HepG2 (cell line): ENCODE measurements around the gene NOXO1. TPM values are rescaled to one million over a fixed set of nuclear protein-coding genes. Genes with fewer than 3 reads are reported as not detected.

ENCODE experiments used
- ARID2 ChIP-seq: sonication (generic); formaldehyde crosslinking; IDR thresholded peaks from 2 replicates; pipeline ENCODE4 v1.8.1; 2022; ENCODE audit warnings: mild to moderate bottlenecking, missing genetic modification reagents, borderline replicate concordance
- BORCS8-MEF2B ChIP-seq: sonication (generic); formaldehyde crosslinking; IDR thresholded peaks from 2 replicates; pipeline ENCODE4 v1.8.0; 2022; ENCODE audit warnings: mild to moderate bottlenecking, missing genetic modification reagents
- CREM ChIP-seq, 2 experiments: sonication (generic) in 1 of 2; formaldehyde crosslinking in 1 of 2; IDR thresholded peaks; 2 replicates each; pipeline versions ENCODE4 v1.4.0 to v1.6.1; 2016 to 2020; ENCODE audit warnings: antibody characterized with exemption in 1 of 2, mild to moderate bottlenecking in 1 of 2, missing genetic modification reagents in 1 of 2
- ETV5 ChIP-seq: IDR thresholded peaks from 2 replicates; pipeline ENCODE4 v1.6.1; 2018; ENCODE audit warnings: missing biosample characterization, missing genetic modification reagents, inconsistent platforms, borderline replicate concordance
- FOXA1 ChIP-seq, 2 experiments: fragments of 450-650 bp in 1 of 2; sonication (generic) in 1 of 2; formaldehyde crosslinking in 1 of 2; IDR thresholded peaks; 2 replicates each; pipeline versions ENCODE4 v1.4.0 to v1.6.1; 2016 to 2020; ENCODE audit warnings: missing genetic modification reagents in 1 of 2
- FOXM1 ChIP-seq: sonication (generic); formaldehyde crosslinking; IDR thresholded peaks from 2 replicates; pipeline ENCODE4 v1.5.0; 2020; ENCODE audit warnings: missing genetic modification reagents
- GATAD1 ChIP-seq: IDR thresholded peaks from 2 replicates; pipeline ENCODE4 v1.6.1; 2016; ENCODE audit warnings: missing genetic modification reagents, missing compliant biosample characterization
- HDAC2 ChIP-seq: sonication (generic); formaldehyde crosslinking; IDR thresholded peaks from 2 replicates; pipeline ENCODE4 v1.4.0; 2020; ENCODE audit warnings: missing genetic modification reagents
- HNF4G ChIP-seq, 2 experiments: sonication (generic) in 1 of 2; formaldehyde crosslinking in 1 of 2; IDR thresholded peaks; 2 replicates each; pipeline versions ENCODE4 v1.4.0 to v1.6.1; 2011 to 2020; ENCODE audit warnings: borderline replicate concordance in 2 of 2, low read depth in 2 of 2, mild to moderate bottlenecking in 2 of 2, low read length in 1 of 2, missing genetic modification reagents in 1 of 2, moderate library complexity in 1 of 2
- KLF13 ChIP-seq: sonication (generic); formaldehyde crosslinking; IDR thresholded peaks from 2 replicates; pipeline ENCODE4 v1.4.0; 2020; ENCODE audit warnings: mild to moderate bottlenecking, missing genetic modification reagents
- KMT2B ChIP-seq: IDR thresholded peaks from 2 replicates; pipeline ENCODE4 v1.6.1; 2016; ENCODE audit warnings: missing genetic modification reagents, missing compliant biosample characterization
- PTBP1 ChIP-seq: fragments of 200-400 bp; formaldehyde crosslinking; IDR thresholded peaks from 2 replicates; pipeline ENCODE4 v1.6.1; 2018; ENCODE audit warnings: low read length, low read depth; ENCODE audit not compliant: poor library complexity, severe bottlenecking
- RBM39 ChIP-seq: fragments of 200-400 bp; formaldehyde crosslinking; IDR thresholded peaks from one replicate; pipeline ENCODE4 v1.6.1; 2018; ENCODE audit warnings: antibody characterized with exemption, mild to moderate bottlenecking, low read depth, low read length; ENCODE audit not compliant: poor library complexity, severe bottlenecking
- RXRA ChIP-seq: sonication (generic); formaldehyde crosslinking; IDR thresholded peaks from 2 replicates; pipeline ENCODE4 v1.5.1; 2020; ENCODE audit warnings: missing genetic modification reagents
- SIN3A ChIP-seq: IDR thresholded peaks from 2 replicates; pipeline ENCODE4 v1.6.1; 2011; ENCODE audit warnings: low read depth, mild to moderate bottlenecking, control low read depth, low read length, borderline replicate concordance
- SMYD3 ChIP-seq: sonication (generic); formaldehyde crosslinking; IDR thresholded peaks from 2 replicates; pipeline ENCODE4 v1.8.1; 2023; ENCODE audit warnings: mild to moderate bottlenecking, missing genetic modification reagents
- SRY ChIP-seq: sonication (generic); formaldehyde crosslinking; IDR thresholded peaks from 2 replicates; pipeline ENCODE4 v1.8.0; 2022; ENCODE audit warnings: mild to moderate bottlenecking, missing genetic modification reagents
- TGIF2 ChIP-seq: IDR thresholded peaks from 2 replicates; pipeline ENCODE4 v1.6.1; 2016; ENCODE audit warnings: control low read depth, missing compliant biosample characterization
- U2AF1 ChIP-seq: fragments of 200-400 bp; formaldehyde crosslinking; optimal IDR thresholded peaks from 2 replicates; pipeline ENCODE3; 2017; ENCODE audit warnings: mild to moderate bottlenecking, low read depth, low read length
- ZFP82 ChIP-seq: sonication (generic); formaldehyde crosslinking; IDR thresholded peaks from 2 replicates; pipeline ENCODE4 v1.5.1; 2020; ENCODE audit warnings: mild to moderate bottlenecking, missing genetic modification reagents, borderline replicate concordance
- ZNF124 ChIP-seq: sonication (generic); formaldehyde crosslinking; IDR thresholded peaks from 2 replicates; pipeline ENCODE4 v1.4.0; 2020; ENCODE audit warnings: missing genetic modification reagents
- ZNF674 ChIP-seq: sonication (generic); formaldehyde crosslinking; IDR thresholded peaks from 2 replicates; pipeline ENCODE4 v1.5.0; 2020; ENCODE audit warnings: low read depth, mild to moderate bottlenecking, missing genetic modification reagents
- ZSCAN25 ChIP-seq: sonication (generic); formaldehyde crosslinking; IDR thresholded peaks from 2 replicates; pipeline ENCODE4 v1.8.0; 2022; ENCODE audit warnings: mild to moderate bottlenecking, missing genetic modification reagents
- ZSCAN29 ChIP-seq: sonication (generic); formaldehyde crosslinking; conservative IDR thresholded peaks from 2 replicates; pipeline ENCODE4 v1.4.0; 2020; ENCODE audit warnings: mild to moderate bottlenecking, missing genetic modification reagents
- polyA plus RNA-seq, 8 experiments: library from polyadenylated mRNA; depleted of rRNA in 3 of 8; stranded (reverse) in 7 of 8; unstranded in 1 of 8; fragments of >200 nt; fragmentation: Illumina TruSeq in 4 of 8; extraction: Trizol in 4 of 8; gene quantifications; 2 replicates each; pipeline versions ENCODE4 v1.2.1 to v1.2.3, GENCODE V29; 2011 to 2016; ENCODE audit warnings: low read depth in 4 of 8, missing spikeins in 1 of 8, mixed read lengths in 1 of 8; ENCODE audit not compliant: insufficient read depth in 1 of 8
- total RNA-seq, 5 experiments: library from RNA; depleted of rRNA; stranded (reverse); fragments of >200 nt; fragmentation: Illumina TruSeq; extraction: Trizol; gene quantifications; 2 replicates each; pipeline ENCODE4 v1.2.3, GENCODE V29; 2016; ENCODE audit warnings: low read depth in 1 of 5
- TF ChIP-seq, protein P1 (sequence below): sonication (generic); formaldehyde crosslinking; IDR thresholded peaks from 2 replicates; pipeline ENCODE4 v1.4.0; 2020; ENCODE audit warnings: missing genetic modification reagents
- TF ChIP-seq, protein P2 (sequence below): sonication (generic); formaldehyde crosslinking; IDR thresholded peaks from 2 replicates; pipeline ENCODE4 v1.4.0; 2020; ENCODE audit warnings: missing genetic modification reagents

The NOXO1 gene
- total and polyA plus RNA-seq, 2 of the 13 experiments (the other 11 are each of a cell fraction or from before 2014, with no cell fraction given) = 0.69 to 1.4 TPM

DNA sequence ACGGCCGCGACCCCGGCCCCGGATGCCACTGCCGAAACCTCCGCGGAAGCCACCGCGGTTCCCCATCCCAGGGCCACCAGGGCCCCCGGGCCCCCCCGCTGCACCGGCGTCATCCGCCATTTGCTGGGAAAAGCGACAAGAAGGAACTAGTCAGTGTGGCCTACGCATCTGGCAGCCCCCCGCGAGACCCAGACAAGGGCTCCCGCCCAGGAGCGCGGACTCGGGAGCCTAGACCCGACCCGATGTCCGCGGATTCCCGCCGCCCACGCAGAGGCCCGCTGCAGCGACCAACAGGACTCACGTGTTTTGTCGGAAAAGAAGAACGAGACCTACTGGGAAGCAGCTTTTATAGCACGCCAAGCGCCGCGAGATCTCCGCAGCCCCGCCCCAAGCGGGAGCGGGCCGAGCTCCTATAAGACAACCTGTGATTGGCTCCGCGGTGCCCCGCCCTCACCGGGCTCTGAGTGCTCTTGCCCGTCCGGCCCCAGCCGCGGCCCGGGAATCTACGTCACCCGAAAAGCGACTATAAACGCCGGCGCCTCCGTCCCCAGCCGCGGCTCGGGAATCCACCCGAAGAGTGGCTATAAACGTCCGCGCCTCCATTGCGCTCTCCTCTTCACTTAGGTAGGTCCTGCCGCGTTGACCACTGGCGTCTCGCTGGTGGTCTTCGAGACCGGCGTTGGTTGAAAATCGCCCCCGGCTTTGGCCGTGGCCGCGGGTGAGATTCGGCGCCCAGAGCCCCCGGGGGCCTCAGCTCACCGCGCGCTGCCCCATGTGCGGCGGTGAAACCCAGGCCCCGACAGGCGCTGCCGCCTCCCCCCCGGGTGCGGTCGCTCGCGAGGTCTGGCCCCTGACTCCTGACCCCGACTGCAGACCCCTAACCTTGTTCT lies 16.5 kb downstream of the NOXO1 start, which contains the start of gene RPS2 (continued):
- TF ChIP-seq HNF4G (IDR thresholded peaks at IDR 0.05; ENCODE audit: borderline replicate concordance, low read depth, low read length) = no peak
- TF ChIP-seq HNF4G (CRISPR knock-in tag; IDR thresholded peaks at IDR 0.05; ENCODE audit: borderline replicate concordance, low read depth) = no peak
- TF ChIP-seq, protein P1, sequence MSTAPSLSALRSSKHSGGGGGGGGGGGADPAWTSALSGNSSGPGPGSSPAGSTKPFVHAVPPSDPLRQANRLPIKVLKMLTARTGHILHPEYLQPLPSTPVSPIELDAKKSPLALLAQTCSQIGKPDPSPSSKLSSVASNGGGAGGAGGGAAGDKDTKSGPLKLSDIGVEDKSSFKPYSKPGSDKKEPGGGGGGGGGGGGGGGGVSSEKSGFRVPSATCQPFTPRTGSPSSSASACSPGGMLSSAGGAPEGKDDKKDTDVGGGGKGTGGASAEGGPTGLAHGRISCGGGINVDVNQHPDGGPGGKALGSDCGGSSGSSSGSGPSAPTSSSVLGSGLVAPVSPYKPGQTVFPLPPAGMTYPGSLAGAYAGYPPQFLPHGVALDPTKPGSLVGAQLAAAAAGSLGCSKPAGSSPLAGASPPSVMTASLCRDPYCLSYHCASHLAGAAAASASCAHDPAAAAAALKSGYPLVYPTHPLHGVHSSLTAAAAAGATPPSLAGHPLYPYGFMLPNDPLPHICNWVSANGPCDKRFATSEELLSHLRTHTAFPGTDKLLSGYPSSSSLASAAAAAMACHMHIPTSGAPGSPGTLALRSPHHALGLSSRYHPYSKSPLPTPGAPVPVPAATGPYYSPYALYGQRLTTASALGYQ (CRISPR knock-in tag) = peak; percentile 66; the same call in 1 of the 2 replicates
- TF ChIP-seq CREM (IDR thresholded peaks at IDR 0.05) = peak; percentile 98
- peak; percentile 64; the same call in 1 of the 2 replicates for TF ChIP-seq CREM (CRISPR knock-in tag; IDR thresholded peaks at IDR 0.05)
- 0 out of 2 replicates have a peak, but pooled peaks have one; percentile 28 for TF ChIP-seq ZFP82 (CRISPR knock-in tag)
- no peak for TF ChIP-seq KMT2B (CRISPR knock-in tag)
- TF ChIP-seq GATAD1 = peak; percentile 95
- TF ChIP-seq ETV5 = peak; percentile 28
- no peak for TF ChIP-seq PTBP1
- no peak for TF ChIP-seq SMYD3 (CRISPR knock-in tag)
- peak; percentile 69; the same call in 1 of the 2 replicates for TF ChIP-seq ZSCAN25 (CRISPR knock-in tag)
- TF ChIP-seq SIN3A = peak; percentile 90; the same call in 1 of the 2 replicates
- TF ChIP-seq RBM39 = peak; percentile 100
- TF ChIP-seq ZSCAN29 = no peak
- peak; percentile 60; the same call in 1 of the 2 replicates for TF ChIP-seq ZNF674 (CRISPR knock-in tag)
- peak; percentile 83; the same call in 1 of the 2 replicates for TF ChIP-seq ZNF124 (CRISPR knock-in tag)
- TF ChIP-seq SRY = peak; percentile 92
- peak; percentile 82 for TF ChIP-seq TGIF2 (CRISPR knock-in tag)
- no peak for TF ChIP-seq KLF13 (CRISPR knock-in tag)
- TF ChIP-seq RXRA (CRISPR knock-in tag) = no peak; the same call in 1 of the 2 replicates
- TF ChIP-seq U2AF1 = no peak
- TF ChIP-seq, protein P2, sequence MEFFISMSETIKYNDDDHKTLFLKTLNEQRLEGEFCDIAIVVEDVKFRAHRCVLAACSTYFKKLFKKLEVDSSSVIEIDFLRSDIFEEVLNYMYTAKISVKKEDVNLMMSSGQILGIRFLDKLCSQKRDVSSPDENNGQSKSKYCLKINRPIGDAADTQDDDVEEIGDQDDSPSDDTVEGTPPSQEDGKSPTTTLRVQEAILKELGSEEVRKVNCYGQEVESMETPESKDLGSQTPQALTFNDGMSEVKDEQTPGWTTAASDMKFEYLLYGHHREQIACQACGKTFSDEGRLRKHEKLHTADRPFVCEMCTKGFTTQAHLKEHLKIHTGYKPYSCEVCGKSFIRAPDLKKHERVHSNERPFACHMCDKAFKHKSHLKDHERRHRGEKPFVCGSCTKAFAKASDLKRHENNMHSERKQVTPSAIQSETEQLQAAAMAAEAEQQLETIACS (CRISPR knock-in tag) = 0 out of 2 replicates have a peak, but pooled peaks have one; percentile 8
- TF ChIP-seq HDAC2 (CRISPR knock-in tag) = peak; percentile 16
- TF ChIP-seq BORCS8-MEF2B (CRISPR knock-in tag) = no peak
- no peak for TF ChIP-seq FOXA1 (IDR thresholded peaks at IDR 0.05)
- no peak for TF ChIP-seq FOXA1 (CRISPR knock-in tag; IDR thresholded peaks at IDR 0.05)
- TF ChIP-seq ARID2 = no peak
- no peak for TF ChIP-seq FOXM1 (CRISPR knock-in tag)
